Sigmoid colon (tissue), 7 donors: ENCODE results near the gene KRTAP9-7. TPM values are rescaled to one million over a fixed set of nuclear protein-coding genes. Genes with fewer than 3 reads are reported as not detected.
"Not testable (repeated sequence)": the region's sequence is repeated elsewhere in the genome, so short reads cannot be mapped to it uniquely, and the experiment has no call there.

ENCODE experiments used
- DNase-seq: peaks from one replicate; pipeline ENCODE4 v3.0.0-alpha.2; 2019
- H3K27ac ChIP-seq, 4 donors: fragments of 200-600 bp; sonication (generic); one replicate each; pipeline ENCODE4 v1.5.1; 2016 to 2019; ENCODE audit warnings: mild to moderate bottlenecking in 1 of 4
- H3K27me3 ChIP-seq, 3 donors: fragments of 200-600 bp; sonication (generic); one replicate each; pipeline ENCODE4 v1.5.1; 2019; ENCODE audit warnings: mild to moderate bottlenecking in 1 of 3
- H3K36me3 ChIP-seq, 4 donors: fragments of 200-600 bp; sonication (generic); one replicate each; pipeline ENCODE4 v1.5.1; 2016 to 2019
- H3K4me1 ChIP-seq, 4 donors: fragments of 200-600 bp; sonication (generic); one replicate each; pipeline ENCODE4 v1.5.1; 2017 to 2019
- H3K4me3 ChIP-seq, 4 donors: fragments of 200-600 bp; sonication (generic); one replicate each; pipeline ENCODE4 v1.5.1; 2017 to 2019; ENCODE audit warnings: mild to moderate bottlenecking in 2 of 4, moderate library complexity in 1 of 4
- H3K9me3 ChIP-seq, 4 donors: fragments of 200-600 bp in 3 of 4; sonication (generic) in 3 of 4; one replicate each; pipeline versions ENCODE4 v1.5.1 to v1.6.1; 2013 to 2019
- EP300 ChIP-seq, 4 donors: sonication (generic); formaldehyde crosslinking; IDR thresholded peaks; one replicate each; pipeline ENCODE4 v1.6.1; 2017; ENCODE audit warnings: antibody characterized with exemption in 4 of 4
- POLR2A ChIP-seq, 2 donors: fragments of 450-650 bp; IDR thresholded peaks; one replicate each; pipeline ENCODE4 v1.6.1; 2016; ENCODE audit warnings: antibody characterized with exemption in 2 of 2, mild to moderate bottlenecking in 2 of 2, moderate library complexity in 2 of 2
- POLR2AphosphoS5 ChIP-seq, 4 donors: sonication (generic); formaldehyde crosslinking; IDR thresholded peaks; one replicate each; pipeline ENCODE4 v1.6.1; 2017; ENCODE audit warnings: antibody characterized with exemption in 4 of 4
- WGBS, 2 donors: extraction: QIAGEN DNeasy Blood & Tissue Kit; methylation state at CpG; one replicate each; pipeline ENCODE4 v1.1.7; 2013; 5-methylcytosine and 5-hydroxymethylcytosine counted together
- intact Hi-C: fragments of 100-400 bp; cut with DNase I; formaldehyde crosslinking; loops from one replicate; pipeline ENCODE4 v1.15.1; 2023
- polyA plus RNA-seq, 3 donors: library from polyadenylated mRNA; stranded (reverse); fragments of 200-250 nt; gene quantifications; one replicate each; pipeline ENCODE4 v1.2.3, GENCODE V29; 2013
- total RNA-seq, 4 donors: library from RNA; depleted of rRNA; stranded (reverse); fragments of >200 nt; gene quantifications; one replicate each; pipeline ENCODE4 v1.1.0, GENCODE V29; 2016
- TF ChIP-seq, protein P1 (sequence below), 4 experiments: fragments of 450-650 bp in 3 of 4; fragments of 200-600 bp in 1 of 4; IDR thresholded peaks; one replicate each; pipeline ENCODE4 v1.5.1; 2016 to 2019; ENCODE audit warnings: antibody characterized with exemption in 4 of 4, mild to moderate bottlenecking in 3 of 4, moderate library complexity in 2 of 4
- donor health status: healthy with polysubstance abuse.
- donor health status: Bipolar disorder and iron deficiency.
- donor health status: healthy.

The KRTAP9-7 gene
- total and polyA plus RNA-seq, 7 donors = not detected

DNA sequence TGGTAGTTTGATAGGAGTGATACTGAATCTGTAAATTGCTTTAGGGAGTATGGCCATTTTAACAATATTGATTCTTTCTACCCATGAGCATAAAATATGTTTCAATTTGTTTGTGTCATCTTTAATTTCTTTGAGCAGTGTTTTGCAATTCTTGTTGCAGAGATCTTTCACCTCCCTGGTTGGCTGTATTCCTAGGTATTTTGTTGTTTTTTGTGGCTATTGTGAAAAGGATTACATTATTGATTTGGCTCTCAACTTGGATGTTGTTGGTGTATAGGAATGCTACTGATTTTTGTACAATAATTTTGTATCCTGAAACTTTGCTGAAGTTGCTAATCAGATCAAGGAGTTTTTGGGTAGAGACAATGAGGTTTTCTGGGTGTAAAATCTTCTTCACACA is 17.1 kb upstream of the KRTAP9-7 start:
- Histone ChIP-seq H3K36me3 (no peaks in the 10 kb centered on the region), H3K4me1 (no peaks in the 10 kb centered on the region), H3K27ac (no peak overlapping the region), H3K9me3 (no peaks in the 10 kb centered on the region), H3K4me3 (no peak overlapping the region), H3K27me3 (peaks cover 0 to 12% (median 0%) of the 10 kb centered on the region in 3 donors)
- TF ChIP-seq POLR2A (IDR thresholded peaks at IDR 0.05) (no peak), EP300 (IDR thresholded peaks at IDR 0.05) (no peak), POLR2AphosphoS5 (IDR thresholded peaks at IDR 0.05) (no peak)
- TF ChIP-seq, protein P1, sequence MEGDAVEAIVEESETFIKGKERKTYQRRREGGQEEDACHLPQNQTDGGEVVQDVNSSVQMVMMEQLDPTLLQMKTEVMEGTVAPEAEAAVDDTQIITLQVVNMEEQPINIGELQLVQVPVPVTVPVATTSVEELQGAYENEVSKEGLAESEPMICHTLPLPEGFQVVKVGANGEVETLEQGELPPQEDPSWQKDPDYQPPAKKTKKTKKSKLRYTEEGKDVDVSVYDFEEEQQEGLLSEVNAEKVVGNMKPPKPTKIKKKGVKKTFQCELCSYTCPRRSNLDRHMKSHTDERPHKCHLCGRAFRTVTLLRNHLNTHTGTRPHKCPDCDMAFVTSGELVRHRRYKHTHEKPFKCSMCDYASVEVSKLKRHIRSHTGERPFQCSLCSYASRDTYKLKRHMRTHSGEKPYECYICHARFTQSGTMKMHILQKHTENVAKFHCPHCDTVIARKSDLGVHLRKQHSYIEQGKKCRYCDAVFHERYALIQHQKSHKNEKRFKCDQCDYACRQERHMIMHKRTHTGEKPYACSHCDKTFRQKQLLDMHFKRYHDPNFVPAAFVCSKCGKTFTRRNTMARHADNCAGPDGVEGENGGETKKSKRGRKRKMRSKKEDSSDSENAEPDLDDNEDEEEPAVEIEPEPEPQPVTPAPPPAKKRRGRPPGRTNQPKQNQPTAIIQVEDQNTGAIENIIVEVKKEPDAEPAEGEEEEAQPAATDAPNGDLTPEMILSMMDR (IDR thresholded peaks at IDR 0.05) = no peak
- no peak for DNase-seq
- intact Hi-C loops = no loop called here

DNA sequence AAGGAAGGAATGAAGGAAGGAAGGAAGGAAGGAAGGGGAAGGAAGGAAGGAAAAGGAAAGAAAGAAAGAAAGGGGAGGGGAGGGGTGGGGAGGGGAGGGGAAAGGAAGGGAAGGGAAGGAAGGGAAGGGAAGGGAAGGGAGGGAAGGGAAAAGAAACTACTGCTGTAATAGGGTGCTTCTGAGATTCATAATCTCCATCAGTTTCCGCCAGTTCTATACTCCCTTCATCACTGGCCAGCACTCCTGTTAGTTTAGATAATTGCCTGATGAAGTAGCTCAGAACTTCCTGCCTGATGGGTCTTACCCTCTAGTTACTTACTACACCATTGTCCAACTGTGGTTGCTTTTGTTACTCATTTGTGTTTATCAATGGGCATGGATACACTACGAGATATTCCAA is 12.3 kb upstream of the KRTAP9-7 start:
- Histone ChIP-seq H3K4me3 (no peak overlapping the region), H3K4me1 (no peaks in the 10 kb centered on the region), H3K27ac (no peak overlapping the region), H3K9me3 (no peaks in the 10 kb centered on the region), H3K36me3 (no peaks in the 10 kb centered on the region), H3K27me3 (peaks cover 0 to 13% (median 0%) of the 10 kb centered on the region in 3 donors)
- intact Hi-C loops = no loop called here
- DNase-seq = no peak
- 70 to 86% methylated on average over 2 of the region's 2 CpGs for WGBS, 2 donors
- TF ChIP-seq EP300 (IDR thresholded peaks at IDR 0.05) (no peak), POLR2AphosphoS5 (IDR thresholded peaks at IDR 0.05) (no peak), POLR2A (IDR thresholded peaks at IDR 0.05) (no peak)
- TF ChIP-seq, protein P1 (IDR thresholded peaks at IDR 0.05) = no peak

DNA sequence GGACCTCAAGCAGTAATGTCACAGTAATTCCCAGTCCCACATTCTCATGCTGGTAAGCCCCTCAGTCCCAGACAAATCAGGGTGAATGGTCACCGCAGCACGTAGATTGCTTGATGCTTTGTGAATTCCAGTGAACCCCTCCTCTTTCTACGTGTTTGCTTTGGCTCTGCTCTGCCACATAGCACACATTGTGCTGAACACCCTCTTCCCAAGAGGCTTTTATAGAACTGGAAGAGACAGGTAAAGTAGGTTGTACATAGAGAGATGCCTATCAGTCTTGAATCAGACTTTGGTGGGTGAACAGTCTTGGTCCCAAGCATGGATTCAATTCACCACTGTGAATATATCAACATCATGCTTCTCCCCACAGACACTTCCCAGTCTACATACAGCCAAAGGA is 10.9 kb upstream of the KRTAP9-7 start:
- H3K9me3 ChIP-seq = no peaks in the 10 kb centered on the region
- TF ChIP-seq EP300 (IDR thresholded peaks at IDR 0.05) (no peak), POLR2AphosphoS5 (IDR thresholded peaks at IDR 0.05) (no peak), POLR2A (IDR thresholded peaks at IDR 0.05) (no peak)
- TF ChIP-seq, protein P1 (IDR thresholded peaks at IDR 0.05) = no peak
- no peaks in the 10 kb centered on the region for H3K36me3 ChIP-seq
- WGBS, 2 donors = 64 to 77% methylated on average over 3 of the region's 3 CpGs
- H3K27me3 ChIP-seq = peaks cover 0 to 4% (median 0%) of the 10 kb centered on the region in 3 donors
- H3K4me3 ChIP-seq = no peak overlapping the region
- intact Hi-C loops = loop anchor here (1.0 kb wide), 1 partner anchor 12 kb away; no protein-coding TSS in a partner anchor
- H3K27ac ChIP-seq = no peak overlapping the region
- DNase-seq = no peak
- no peaks in the 10 kb centered on the region for H3K4me1 ChIP-seq

DNA sequence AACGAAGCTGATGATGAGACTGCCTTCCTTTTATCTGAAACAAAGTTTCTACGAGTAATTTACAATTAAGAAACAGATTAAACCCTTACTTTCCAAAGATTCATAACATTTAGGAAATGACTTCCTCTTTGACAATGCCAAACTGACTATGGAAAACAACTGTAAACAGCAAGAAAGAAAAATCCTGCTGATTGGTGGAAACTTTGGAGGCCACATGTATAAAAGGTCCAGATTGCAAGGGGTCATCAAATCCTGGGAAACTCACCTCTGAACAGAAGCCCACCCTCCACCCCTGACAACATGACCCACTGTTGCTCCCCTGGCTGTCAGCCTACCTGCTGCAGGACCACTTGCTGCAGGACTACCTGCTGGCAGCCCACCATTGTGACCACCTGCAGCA is 10.4 kb upstream of the KRTAP9-7 start, which contains the start of gene KRTAP9-6:
Gene KRTAP9-6, plus strand, starts transcription at position 301 of the 400 bp plus-strand sequence. Its CDS starts 0 bp downstream, at position 301.
- Histone ChIP-seq H3K36me3 (no peaks in the 10 kb centered on the region), H3K27ac (no peak within 1 kb of the TSS), H3K4me3 (no peak within 1 kb of the TSS), H3K27me3 (peaks cover 0 to 4% (median 0%) of the 10 kb centered on the region in 3 donors), H3K4me1 (no peaks in the 10 kb centered on the region), H3K9me3 (no peaks in the 10 kb centered on the region)
- 50 to 62% methylated on average over 2 of the region's 2 CpGs for WGBS, 2 donors
- intact Hi-C loops = no loop called here
- DNase-seq = no peak
- TF ChIP-seq, protein P1 (IDR thresholded peaks at IDR 0.05) = no peak
- TF ChIP-seq EP300 (IDR thresholded peaks at IDR 0.05) = no peak
- TF ChIP-seq POLR2AphosphoS5 (IDR thresholded peaks at IDR 0.05) = no peak
- no peak for TF ChIP-seq POLR2A (IDR thresholded peaks at IDR 0.05)

DNA sequence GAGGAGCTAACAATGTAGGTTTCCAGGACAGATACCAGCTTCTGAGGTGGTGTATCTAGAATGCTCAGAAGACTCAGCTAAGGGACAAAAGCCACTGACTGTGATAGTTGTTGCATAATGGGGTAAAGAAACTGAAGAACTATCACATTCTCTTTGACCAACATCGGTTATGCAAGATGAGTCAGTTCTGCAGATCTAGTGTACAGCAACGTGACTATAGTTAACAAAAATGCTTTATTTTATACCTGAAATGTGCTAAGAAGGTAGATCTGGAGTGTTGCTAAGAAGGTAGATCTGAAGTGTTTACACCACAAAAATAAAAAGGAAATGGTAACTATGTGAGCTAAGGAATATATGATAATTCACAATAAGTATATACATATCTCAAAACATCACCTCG is 7.8 kb upstream of the KRTAP9-7 start:
- WGBS, 2 donors = 90% methylated on average over 3 of the region's 3 CpGs; no CpG with 5 or more reads in 1 of the 2 donors
- Histone ChIP-seq H3K27ac (no peak overlapping the region), H3K4me3 (no peak overlapping the region), H3K36me3 (no peaks in the 10 kb centered on the region), H3K27me3 (peaks cover 0 to 4% (median 0%) of the 10 kb centered on the region in 3 donors), H3K4me1 (no peaks in the 10 kb centered on the region), H3K9me3 (no peaks in the 10 kb centered on the region)
- intact Hi-C loops = no loop called here
- TF ChIP-seq POLR2A (IDR thresholded peaks at IDR 0.05) (no peak), EP300 (IDR thresholded peaks at IDR 0.05) (no peak), POLR2AphosphoS5 (IDR thresholded peaks at IDR 0.05) (no peak)
- TF ChIP-seq, protein P1 (IDR thresholded peaks at IDR 0.05) = no peak
- no peak for DNase-seq

DNA sequence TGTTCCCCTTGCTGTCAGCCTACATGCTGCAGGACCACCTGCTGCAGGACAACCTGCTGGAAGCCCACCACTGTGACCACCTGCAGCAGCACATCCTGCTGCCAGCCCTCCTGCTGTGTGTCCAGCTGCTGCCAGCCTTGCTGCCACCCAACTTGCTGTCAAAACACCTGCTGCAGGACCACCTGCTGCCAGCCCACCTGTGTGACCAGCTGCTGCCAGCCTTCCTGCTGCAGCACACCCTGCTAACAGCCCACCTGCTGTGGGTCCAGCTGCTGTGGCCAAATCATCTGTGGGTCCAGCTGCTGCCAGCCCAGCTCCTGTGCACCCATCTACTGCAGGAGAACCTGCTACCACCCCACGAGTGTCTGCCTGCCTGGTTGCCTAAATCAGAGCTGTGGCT is 4.2 kb upstream of the KRTAP9-7 start:
- H3K27ac ChIP-seq, H3K36me3 ChIP-seq, H3K9me3 ChIP-seq, DNase-seq, intact Hi-C loops, H3K27me3 ChIP-seq, H3K4me3 ChIP-seq, H3K4me1 ChIP-seq: not testable (repeated sequence)
- 52% methylated on average over 1 of the region's 1 CpG; no CpG with 5 or more reads in 1 of the 2 donors for WGBS, 2 donors
